Keratinocyte (primary cell): Measurements from ENCODE around the gene POR. TPM values are rescaled to one million over a fixed set of nuclear protein-coding genes. Genes with fewer than 3 reads are reported as not detected.

ENCODE experiments used
- DNase-seq: peaks from one replicate; pipeline ENCODE4 v3.0.0-alpha.2; 2011; ENCODE audit warnings: low read depth, missing footprints, low spot score
- FAIRE-seq: peaks from 2 replicates; lab custom pipeline; 2011; peaks lifted over from hg19 to GRCh38; lab: Jason Lieb, UNC
- H2AFZ ChIP-seq: 2 replicates; pipeline ENCODE4 v1.6.0; 2012; ENCODE audit warnings: low read length, control low read depth, inconsistent platforms; ENCODE audit not compliant: control insufficient read depth
- H3K27ac ChIP-seq: 2 replicates; pipeline ENCODE4 v1.5.1; 2011; ENCODE audit warnings: low read length; ENCODE audit not compliant: control insufficient read depth, insufficient read depth
- H3K27me3 ChIP-seq: 3 replicates; pipeline ENCODE4 v1.6.0; 2011; ENCODE audit warnings: low read length; ENCODE audit not compliant: control insufficient read depth, insufficient read depth; ENCODE audit errors: extremely low read depth
- H3K36me3 ChIP-seq, 2 experiments: 2 replicates in 1 of 2; 3 replicates in 1 of 2; pipeline ENCODE4 v1.5.1; 2011; ENCODE audit warnings: low read length in 2 of 2, mild to moderate bottlenecking in 1 of 2; ENCODE audit not compliant: control insufficient read depth in 2 of 2, insufficient read depth in 2 of 2; ENCODE audit errors: extremely low read depth in 1 of 2
- H3K4me1 ChIP-seq: 3 replicates; pipeline ENCODE4 v1.5.1; 2011; ENCODE audit warnings: low read length; ENCODE audit not compliant: control insufficient read depth, insufficient read depth; ENCODE audit errors: extremely low read depth
- H3K4me2 ChIP-seq: 3 replicates; pipeline ENCODE4 v1.6.0; 2011; ENCODE audit warnings: low read depth, low read length; ENCODE audit not compliant: control insufficient read depth, insufficient read depth; ENCODE audit errors: extremely low read depth
- H3K4me3 ChIP-seq, 3 experiments: fragments of 200-600 bp in 1 of 3; sonication (generic) in 1 of 3; 2 replicates in 2 of 3; 3 replicates in 1 of 3; pipeline ENCODE4 v1.5.1; 2011 to 2016; ENCODE audit warnings: low read length in 3 of 3, mild to moderate bottlenecking in 3 of 3, control low read depth in 2 of 3, inconsistent platforms in 1 of 3, low read depth in 1 of 3, mixed read lengths in 1 of 3, mixed run types in 1 of 3, moderate library complexity in 1 of 3; ENCODE audit not compliant: control insufficient read depth in 2 of 3, insufficient read depth in 2 of 3; ENCODE audit errors: extremely low read depth in 1 of 3
- H3K79me2 ChIP-seq: 2 replicates; pipeline ENCODE4 v1.6.0; 2012; ENCODE audit warnings: low read length; ENCODE audit not compliant: control insufficient read depth, insufficient read depth
- H3K9ac ChIP-seq: 3 replicates; pipeline ENCODE4 v1.6.0; 2011; ENCODE audit warnings: low read length; ENCODE audit not compliant: control insufficient read depth, insufficient read depth; ENCODE audit errors: extremely low read depth
- H3K9me1 ChIP-seq: 3 replicates; pipeline ENCODE4 v1.6.0; 2011; ENCODE audit warnings: low read length; ENCODE audit not compliant: control insufficient read depth, insufficient read depth; ENCODE audit errors: extremely low read depth
- H3K9me3 ChIP-seq: 2 replicates; pipeline ENCODE4 v1.5.1; 2012; ENCODE audit warnings: low read depth, low read length; ENCODE audit not compliant: control insufficient read depth
- H4K20me1 ChIP-seq: 3 replicates; pipeline ENCODE4 v1.6.0; 2011; ENCODE audit warnings: low read length; ENCODE audit not compliant: control insufficient read depth, insufficient read depth; ENCODE audit errors: extremely low read depth
- EZH2 ChIP-seq: IDR thresholded peaks from one replicate; pipeline ENCODE4 v1.6.1; 2012; ENCODE audit warnings: inconsistent platforms, mild to moderate bottlenecking, low read length, moderate library complexity
- dilution Hi-C: fragments of 300-500 bp; cut with MboI; formaldehyde crosslinking; loops from one replicate; pipeline ENCODE4 v1.7.0; 2020; ENCODE audit warnings: low sequenced_read_pairs; ENCODE audit not compliant: extremely low pct_ligation_motif_present
- polyA plus RNA-seq, 5 experiments: library from polyadenylated mRNA; depleted of rRNA in 3 of 5; stranded (reverse) in 3 of 5; stranded (forward) in 1 of 5; unstranded in 1 of 5; fragments of >200 nt; gene quantifications; 1 replicate in 1 of 5; 2 replicates in 3 of 5; 3 replicates in 1 of 5; pipeline versions ENCODE4 v1.2.1 to v1.2.3, GENCODE V29; 2011 to 2012; ENCODE audit warnings: missing spikeins in 2 of 5, low read depth in 1 of 5, low replicate concordance in 1 of 5
- TF ChIP-seq, protein P1 (sequence below), 3 experiments: IDR thresholded peaks in 1 of 3; conservative IDR thresholded peaks in 1 of 3; optimal IDR thresholded peaks in 1 of 3; 2 replicates in 2 of 3; 3 replicates in 1 of 3; pipeline versions ENCODE3 to v1.5.1; 2011; ENCODE audit warnings: low read length in 3 of 3, mild to moderate bottlenecking in 3 of 3, moderate library complexity in 2 of 3, control low read depth in 1 of 3, inconsistent platforms in 1 of 3; ENCODE audit not compliant: insufficient read depth in 2 of 3; ENCODE audit errors: extremely low read depth in 1 of 3

The POR gene
- polyA plus RNA-seq, 1 donor (not counting 4 experiments of a cell fraction or from before 2014, with no cell fraction given), result 28.6 TPM

DNA sequence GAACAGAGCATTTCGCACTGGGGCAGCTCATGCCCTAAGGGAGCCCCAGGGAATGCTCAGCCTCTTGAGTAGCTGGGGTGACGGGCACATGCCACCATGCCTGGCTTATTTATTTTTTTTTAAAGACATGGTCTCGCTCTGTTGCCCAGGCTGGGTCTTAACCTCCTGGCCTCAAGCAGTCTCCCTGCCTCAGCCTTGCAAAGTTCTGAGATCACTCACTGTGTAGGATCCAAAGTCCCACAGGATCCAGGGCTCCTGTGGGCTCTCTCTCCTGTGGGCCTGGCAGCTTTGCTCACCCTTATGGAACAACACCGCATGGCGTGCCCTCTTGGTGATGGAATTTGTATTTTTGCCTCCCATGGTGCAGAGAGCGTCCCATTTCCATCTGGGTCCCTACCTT, 45.4 kb downstream of the POR start:
- peaks cover 7 to 15% of the 10 kb centered on the region in 2 experiments for H3K36me3 ChIP-seq
- dilution Hi-C loops, result no loop called here
- no peak overlapping the region for H3K9ac ChIP-seq
- no peak overlapping the region for H2AFZ ChIP-seq
- H3K27ac ChIP-seq, result no peak overlapping the region
- no peak overlapping the region for H3K4me2 ChIP-seq
- H3K9me3 ChIP-seq, result no peaks in the 10 kb centered on the region
- no peak overlapping the region for H3K4me3 ChIP-seq
- no peak for DNase-seq
- no peaks in the 10 kb centered on the region for H3K27me3 ChIP-seq
- no peaks in the 10 kb centered on the region for H3K9me1 ChIP-seq
- H4K20me1 ChIP-seq, result no peaks in the 10 kb centered on the region
- H3K4me1 ChIP-seq, result peaks cover 3% of the 10 kb centered on the region
- no peak for FAIRE-seq
- no peak for TF ChIP-seq EZH2
- TF ChIP-seq, protein P1, sequence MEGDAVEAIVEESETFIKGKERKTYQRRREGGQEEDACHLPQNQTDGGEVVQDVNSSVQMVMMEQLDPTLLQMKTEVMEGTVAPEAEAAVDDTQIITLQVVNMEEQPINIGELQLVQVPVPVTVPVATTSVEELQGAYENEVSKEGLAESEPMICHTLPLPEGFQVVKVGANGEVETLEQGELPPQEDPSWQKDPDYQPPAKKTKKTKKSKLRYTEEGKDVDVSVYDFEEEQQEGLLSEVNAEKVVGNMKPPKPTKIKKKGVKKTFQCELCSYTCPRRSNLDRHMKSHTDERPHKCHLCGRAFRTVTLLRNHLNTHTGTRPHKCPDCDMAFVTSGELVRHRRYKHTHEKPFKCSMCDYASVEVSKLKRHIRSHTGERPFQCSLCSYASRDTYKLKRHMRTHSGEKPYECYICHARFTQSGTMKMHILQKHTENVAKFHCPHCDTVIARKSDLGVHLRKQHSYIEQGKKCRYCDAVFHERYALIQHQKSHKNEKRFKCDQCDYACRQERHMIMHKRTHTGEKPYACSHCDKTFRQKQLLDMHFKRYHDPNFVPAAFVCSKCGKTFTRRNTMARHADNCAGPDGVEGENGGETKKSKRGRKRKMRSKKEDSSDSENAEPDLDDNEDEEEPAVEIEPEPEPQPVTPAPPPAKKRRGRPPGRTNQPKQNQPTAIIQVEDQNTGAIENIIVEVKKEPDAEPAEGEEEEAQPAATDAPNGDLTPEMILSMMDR (optimal IDR thresholded peaks at IDR 0.05 in 1 of 3, IDR thresholded peaks at IDR 0.05 in 1 of 3, conservative IDR thresholded peaks at IDR 0.05 in 1 of 3; ENCODE audit: extremely low read depth in 1 of 3, insufficient read depth in 2 of 3, low read length in 3 of 3), result no peak
- no peaks in the 10 kb centered on the region for H3K79me2 ChIP-seq

DNA sequence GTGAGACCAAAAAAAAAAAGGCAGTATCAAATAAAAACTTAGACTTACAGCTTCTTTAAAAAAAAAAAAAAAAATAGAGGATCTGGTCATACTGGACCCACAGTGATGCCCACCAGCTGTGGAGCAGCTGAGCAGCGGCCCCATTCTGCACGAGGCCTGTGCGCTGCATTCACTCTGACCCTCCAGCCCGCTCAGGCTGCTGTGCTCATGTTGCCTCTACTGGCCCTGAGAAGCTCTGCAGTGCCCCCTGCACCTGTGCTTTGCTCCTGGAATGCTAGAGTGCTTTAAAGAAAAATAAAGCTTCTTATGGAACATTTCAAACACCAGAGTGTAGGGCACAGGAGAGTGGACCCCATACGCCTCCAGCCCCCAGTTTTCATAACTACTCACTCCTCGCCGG, 46.3 kb downstream of the POR start:
- FAIRE-seq, result no peak
- no peak for TF ChIP-seq EZH2
- TF ChIP-seq, protein P1 (optimal IDR thresholded peaks at IDR 0.05 in 1 of 3, IDR thresholded peaks at IDR 0.05 in 1 of 3, conservative IDR thresholded peaks at IDR 0.05 in 1 of 3; ENCODE audit: extremely low read depth in 1 of 3, insufficient read depth in 2 of 3, low read length in 3 of 3), result peak in 1 of 3 experiments; percentile 9
- Histone ChIP-seq H3K4me3 (no peak overlapping the region), H3K36me3 (peaks cover 7 to 8% of the 10 kb centered on the region in 2 experiments), H3K27me3 (no peaks in the 10 kb centered on the region), H3K4me2 (no peak overlapping the region), H3K9me1 (no peaks in the 10 kb centered on the region), H2AFZ (no peak overlapping the region), H3K9me3 (no peaks in the 10 kb centered on the region), H3K79me2 (no peaks in the 10 kb centered on the region), H3K9ac (no peak overlapping the region), H3K4me1 (peaks cover 2% of the 10 kb centered on the region), H4K20me1 (no peaks in the 10 kb centered on the region), H3K27ac (no peak overlapping the region)
- dilution Hi-C loops, result no loop called here
- no peak for DNase-seq
